ENCODE results near the gene TTC16. TPM values are rescaled to one million over a fixed set of nuclear protein-coding genes. Genes with fewer than 3 reads are reported as not detected.
A peak's percentile ranks its signal among the peaks of the same experiment; 100 is the strongest.

The TTC16 gene
- total RNA-seq, 1 donor = not detected

DNA sequence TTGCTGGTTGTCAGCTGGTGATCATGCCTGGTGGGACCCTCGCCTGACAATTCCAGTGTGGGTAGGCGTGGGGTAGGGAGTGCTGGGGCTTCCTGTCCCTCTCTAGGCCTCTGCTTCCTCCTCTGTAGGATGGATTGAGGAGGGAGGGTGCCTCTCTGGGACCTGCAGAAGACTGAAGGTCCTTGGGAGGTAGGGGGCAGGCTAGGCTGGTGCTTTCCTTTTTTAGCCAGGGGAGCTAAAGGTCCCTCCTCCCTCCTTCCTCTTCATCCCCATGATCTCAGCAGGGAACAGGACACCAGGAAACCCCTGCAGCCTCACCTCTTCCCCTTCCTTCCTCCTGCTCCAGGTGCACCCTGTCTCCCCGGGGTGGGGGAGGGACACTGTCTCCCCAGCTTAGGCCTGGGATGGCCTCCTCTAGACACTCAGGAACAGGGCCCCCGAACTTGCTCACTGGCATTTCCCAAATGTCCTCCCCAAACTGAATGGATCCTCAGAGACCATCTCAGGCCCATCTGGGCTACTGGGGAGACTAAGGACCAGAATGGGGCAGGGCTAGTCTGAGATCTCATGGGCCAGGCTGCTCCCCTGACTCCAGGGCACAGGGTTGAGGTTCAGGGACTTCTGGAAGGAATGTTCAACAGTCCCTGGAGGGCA lies 54.2 kb downstream of the TTC16 start:
- TF ChIP-seq CTCF (IDR thresholded peaks at IDR 0.05; ENCODE audit: insufficient read depth, low read length) = no peak
- DNase-seq (ENCODE audit: low read depth) = no peak
- H3K4me3 ChIP-seq (ENCODE audit: low read depth, low read length) = no peak overlapping the region

DNA sequence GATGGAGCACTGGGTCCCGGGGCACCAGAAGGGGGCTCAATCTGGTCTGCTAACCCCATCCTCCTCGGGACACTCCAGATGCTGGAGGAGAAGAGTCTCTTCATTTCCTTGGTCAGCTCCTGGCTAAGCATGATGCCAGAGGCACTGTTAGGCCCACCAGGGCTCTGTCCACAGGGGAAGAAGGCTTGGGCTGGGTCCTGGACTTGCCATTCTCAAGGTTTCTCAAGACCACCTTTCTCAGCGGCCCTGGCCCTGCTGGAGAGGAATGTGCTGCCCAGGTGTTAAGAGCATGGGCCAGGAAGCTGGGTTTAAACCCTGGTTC lies 54.7 kb downstream of the TTC16 start:
- no peak overlapping the region for H3K4me3 ChIP-seq (ENCODE audit: low read depth, low read length)
- no peak for TF ChIP-seq CTCF (IDR thresholded peaks at IDR 0.05; ENCODE audit: insufficient read depth, low read length)
- DNase-seq (ENCODE audit: low read depth) = no peak

- TF ChIP-seq CTCF (IDR thresholded peaks at IDR 0.05; ENCODE audit: insufficient read depth, low read length) = no peak
- H3K4me3 ChIP-seq (ENCODE audit: low read depth, low read length) = peak overlapping the region; percentile 59
- DNase-seq (ENCODE audit: low read depth) = peak; percentile 92
Measured at GRCh38 chr9:127770905-127771569, 55.2 kb downstream of the TTC16 start.

DNA sequence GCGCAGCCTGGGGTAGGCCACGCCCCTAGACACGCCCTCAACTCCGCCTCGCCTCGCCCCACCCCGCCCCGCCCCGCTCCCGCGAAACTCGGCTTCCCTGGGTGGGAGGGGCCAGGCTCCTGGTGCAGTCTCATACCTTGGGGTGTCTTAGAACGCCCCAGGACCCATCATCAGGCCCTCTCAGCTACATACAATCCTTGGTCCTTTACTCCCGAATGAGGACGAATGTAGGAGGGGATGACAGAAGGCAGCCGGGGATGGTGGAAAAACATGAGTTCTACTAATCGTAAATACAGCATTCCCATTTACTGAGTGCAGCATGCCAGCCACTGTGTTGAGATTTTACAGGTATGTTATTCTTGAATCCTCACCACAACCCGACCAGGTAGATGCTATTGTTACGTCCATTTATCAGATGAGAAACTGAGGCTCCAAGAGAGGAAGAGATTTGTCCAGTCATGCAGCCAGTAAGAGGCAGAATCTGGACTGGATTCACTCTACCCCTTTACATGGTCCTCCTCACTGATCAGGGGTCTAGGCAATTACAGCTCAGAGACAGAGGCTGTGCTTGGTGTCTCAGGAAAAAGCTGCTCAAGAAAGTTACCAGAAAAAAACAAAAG lies 55.8 kb downstream of the TTC16 start:
- no peak for DNase-seq (ENCODE audit: low read depth)
- TF ChIP-seq CTCF (IDR thresholded peaks at IDR 0.05; ENCODE audit: insufficient read depth, low read length) = no peak
- peak overlapping the region; percentile 53 for H3K4me3 ChIP-seq (ENCODE audit: low read depth, low read length)

GRCh38 chr9:127772603-127773002 lies 56.7 kb downstream of the TTC16 start:
- H3K4me3 ChIP-seq (ENCODE audit: low read depth, low read length) = no peak overlapping the region
- DNase-seq (ENCODE audit: low read depth) = no peak
- TF ChIP-seq CTCF (IDR thresholded peaks at IDR 0.05; ENCODE audit: insufficient read depth, low read length) = no peak

GRCh38 chr9:127773272-127773671 lies 57.4 kb downstream of the TTC16 start:
- TF ChIP-seq CTCF (IDR thresholded peaks at IDR 0.05; ENCODE audit: insufficient read depth, low read length) = no peak
- no peak overlapping the region for H3K4me3 ChIP-seq (ENCODE audit: low read depth, low read length)
- no peak for DNase-seq (ENCODE audit: low read depth)
